Lung microvascular endothelial cell (primary cell): ENCODE results near the gene MED10. TPM values are rescaled to one million over a fixed set of nuclear protein-coding genes. Genes with fewer than 3 reads are reported as not detected.
A peak's percentile ranks its signal among the peaks of the same experiment; 100 is the strongest.
"Not testable (repeated sequence)": the region's sequence is repeated elsewhere in the genome, so short reads cannot be mapped to it uniquely, and the experiment has no call there.

Source experiments
- DNase-seq, 2 donors: peaks; one replicate each; pipeline versions ENCODE4 v3.0.0 to v3.0.0-alpha.2; 2010; ENCODE audit warnings: low read depth in 2 of 2
- total RNA-seq: library from RNA; depleted of rRNA; stranded (reverse); fragments of >200 nt; gene quantifications from 2 replicates; pipeline ENCODE4 v1.2.1, GENCODE V29; 2014

MED10 gene
- total RNA-seq, 1 donor from 2014 or later, result 12.1 TPM

- DNase-seq, result peak in 1 of 2 donors; percentile 35
These were observed 1.3 kb downstream of the MED10 start for GRCh38 chr5:6376974-6377520.

- DNase-seq, result peak; percentile 2 to 83
These were observed 5.1 kb downstream of the MED10 start for GRCh38 chr5:6373081-6373846.

GRCh38 chr5:6372251-6373080, 5.9 kb downstream of the MED10 start:
- peak; percentile 87 to 96 for DNase-seq

- DNase-seq, result no peak
These were observed 7.1 kb downstream of the MED10 start for GRCh38 chr5:6371079-6371810.

GRCh38 chr5:6370580-6370979, 7.8 kb downstream of the MED10 start:
- peak in 1 of 2 donors; percentile 11 for DNase-seq

DNA sequence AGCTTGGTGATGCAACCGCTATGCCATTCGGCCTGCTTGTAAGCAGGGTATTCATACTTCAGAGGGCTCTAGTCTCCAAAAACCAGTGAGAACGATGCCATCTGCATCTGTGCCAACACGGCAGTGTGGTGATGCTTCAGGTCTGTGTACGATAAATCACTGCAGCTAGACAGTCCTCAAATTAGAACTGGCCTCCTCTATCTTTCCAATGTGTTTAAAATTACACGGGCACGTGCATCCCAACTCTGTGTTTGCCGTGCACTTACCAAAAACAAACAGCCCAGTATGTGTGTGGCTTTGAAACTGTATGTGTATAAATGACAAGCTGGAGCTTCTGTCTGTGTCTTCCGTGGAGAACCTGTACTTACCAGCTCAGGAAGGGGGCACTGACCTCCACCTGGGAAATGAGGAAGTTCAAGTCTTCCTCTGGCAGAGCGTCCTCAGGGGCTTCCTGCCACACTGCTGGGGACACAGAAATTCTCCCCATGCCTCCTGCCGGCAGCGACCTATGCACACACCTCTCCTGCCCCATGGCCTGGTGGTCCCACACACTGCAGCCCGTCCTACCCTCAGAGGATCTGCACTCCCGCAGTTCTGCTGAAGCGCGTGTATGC, 12.3 kb downstream of the MED10 start:
- DNase-seq, result no peak

GRCh38 chr5:6365142-6365976, 13.0 kb downstream of the MED10 start:
- peak; percentile 46 to 77 for DNase-seq

DNA sequence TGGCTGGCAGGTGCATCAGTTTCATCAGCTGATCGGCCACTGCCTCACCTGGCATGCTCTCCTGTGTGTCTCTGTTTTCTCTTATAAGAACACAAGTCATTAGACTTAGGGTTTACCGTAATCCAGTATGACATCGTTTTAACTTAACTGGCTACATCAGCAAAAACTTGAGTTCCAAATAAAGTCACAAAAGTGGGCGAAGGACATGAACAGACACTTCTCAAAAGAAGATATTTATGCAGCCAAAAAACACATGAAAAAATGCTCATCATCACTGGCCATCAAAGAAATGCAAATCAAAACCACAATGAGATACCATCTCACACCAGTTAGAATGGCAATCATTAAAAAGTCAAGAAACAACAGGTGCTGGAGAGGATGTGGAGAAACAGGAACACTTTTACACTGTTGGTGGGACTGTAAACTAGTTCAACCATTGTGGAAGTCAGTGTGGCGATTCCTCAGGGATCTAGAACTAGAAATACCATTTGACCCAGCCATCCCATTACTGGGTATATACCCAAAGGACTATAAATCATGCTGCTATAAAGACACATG, 14.8 kb downstream of the MED10 start:
- not testable (repeated sequence) for DNase-seq

GRCh38 chr5:6362846-6363245, 15.5 kb downstream of the MED10 start:
- no peak for DNase-seq

DNA sequence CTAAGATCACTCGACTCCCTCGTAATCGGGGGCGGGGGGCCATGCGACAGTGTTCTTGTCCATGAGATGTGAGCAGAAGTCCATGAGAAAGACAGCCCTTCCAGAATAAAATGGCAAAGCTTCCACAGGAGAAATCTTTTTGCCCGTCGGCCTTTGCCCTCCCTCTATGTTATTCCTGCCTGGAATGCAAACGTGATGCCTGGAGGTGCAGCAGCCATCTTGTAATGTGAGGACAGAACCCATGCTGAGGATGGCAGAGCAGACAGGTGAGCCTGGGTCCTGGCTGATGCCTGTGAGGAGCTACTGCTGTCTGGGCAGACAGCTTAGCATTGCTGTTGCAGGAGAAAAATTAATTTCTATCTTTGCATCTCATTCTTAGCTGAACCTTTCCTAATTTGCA, 17.2 kb downstream of the MED10 start:
- no peak for DNase-seq

DNA sequence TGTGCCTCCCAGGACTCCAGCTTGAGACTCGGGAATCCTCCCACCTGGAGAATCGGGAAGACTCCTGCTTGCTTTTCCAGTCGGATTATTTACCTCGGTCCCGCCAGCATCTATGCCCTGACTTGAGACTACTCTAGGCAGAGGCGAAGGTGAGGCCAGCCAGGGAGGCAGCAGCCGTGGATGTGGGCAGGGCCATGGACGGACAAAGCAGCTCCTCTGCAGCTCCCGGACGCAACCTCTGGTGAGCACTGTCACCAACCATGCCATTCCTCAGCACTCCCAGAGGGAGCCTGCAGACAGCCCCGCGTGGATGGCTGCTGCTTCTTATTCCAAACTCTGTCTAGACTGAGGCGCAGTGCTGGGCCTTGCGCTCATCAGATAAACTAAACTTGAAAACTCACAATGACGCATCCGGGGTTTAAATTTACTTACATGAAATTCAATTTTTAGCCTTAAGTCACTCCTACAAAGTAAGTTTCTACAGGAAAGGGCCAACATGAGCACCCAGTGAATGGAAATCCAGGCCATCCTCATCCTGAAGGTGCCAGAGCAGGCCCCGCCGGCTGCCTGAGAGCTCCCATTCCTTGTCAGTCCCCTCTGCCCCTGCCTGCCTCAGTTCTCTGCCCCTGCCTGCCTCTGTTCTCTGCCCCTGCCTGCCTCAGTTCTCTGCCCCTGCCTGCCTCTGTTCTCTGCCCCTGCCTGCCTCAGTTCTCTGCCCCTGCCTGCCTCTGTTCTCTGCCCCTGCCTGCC, 17.8 kb downstream of the MED10 start:
- DNase-seq, result no peak

- DNase-seq, result no peak
These were observed 18.6 kb downstream of the MED10 start for GRCh38 chr5:6359555-6360322.

DNA sequence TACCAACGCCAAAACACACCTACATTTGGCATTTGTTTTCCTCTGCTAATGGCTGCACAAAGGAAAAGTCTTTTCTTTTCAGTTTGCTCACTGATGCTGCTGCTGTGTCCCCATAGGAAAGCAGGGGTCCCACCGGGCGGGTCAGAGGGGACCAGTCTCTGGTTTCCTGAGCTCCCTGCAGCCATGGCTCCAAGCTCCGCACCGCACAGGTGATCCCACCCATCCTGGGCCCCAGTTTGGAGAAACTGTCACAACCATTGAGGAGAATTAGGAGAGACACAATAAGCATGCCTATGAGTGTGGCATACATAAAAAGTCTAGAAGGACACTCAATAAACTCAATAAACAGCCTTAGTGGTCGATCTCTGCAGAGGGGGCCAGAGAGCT, 19.9 kb downstream of the MED10 start:
- DNase-seq, result no peak

DNA sequence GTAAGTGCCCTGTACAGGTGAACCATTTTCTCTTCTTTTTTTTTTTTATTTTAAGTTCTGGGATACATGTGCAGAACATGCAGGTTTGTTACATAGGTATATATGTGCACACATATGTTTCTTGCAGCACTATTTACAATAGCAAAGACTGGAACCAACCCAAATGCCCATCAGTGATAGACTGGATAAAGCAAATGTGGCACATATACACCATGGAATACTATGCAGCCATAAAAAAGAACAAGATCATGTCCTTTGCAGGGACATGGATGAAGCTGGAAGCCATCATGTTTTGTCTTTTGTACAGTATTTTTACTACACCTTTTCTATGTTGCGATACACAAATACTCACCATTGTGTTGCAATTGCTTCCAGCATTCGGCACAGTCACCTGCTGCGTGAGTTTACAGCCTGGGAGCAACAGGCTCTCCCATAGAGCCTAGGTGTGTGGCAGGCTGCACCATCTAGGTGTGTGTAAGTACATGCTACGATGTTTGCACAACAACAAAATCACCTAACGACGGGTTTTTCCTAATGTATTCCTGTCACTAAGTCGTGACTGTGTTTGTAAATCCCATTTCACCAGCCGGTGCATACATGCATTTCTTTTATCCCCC, 20.4 kb downstream of the MED10 start:
- DNase-seq, result not testable (repeated sequence)

GRCh38 chr5:6356578-6357164, 21.7 kb downstream of the MED10 start:
- DNase-seq, result no peak

DNA sequence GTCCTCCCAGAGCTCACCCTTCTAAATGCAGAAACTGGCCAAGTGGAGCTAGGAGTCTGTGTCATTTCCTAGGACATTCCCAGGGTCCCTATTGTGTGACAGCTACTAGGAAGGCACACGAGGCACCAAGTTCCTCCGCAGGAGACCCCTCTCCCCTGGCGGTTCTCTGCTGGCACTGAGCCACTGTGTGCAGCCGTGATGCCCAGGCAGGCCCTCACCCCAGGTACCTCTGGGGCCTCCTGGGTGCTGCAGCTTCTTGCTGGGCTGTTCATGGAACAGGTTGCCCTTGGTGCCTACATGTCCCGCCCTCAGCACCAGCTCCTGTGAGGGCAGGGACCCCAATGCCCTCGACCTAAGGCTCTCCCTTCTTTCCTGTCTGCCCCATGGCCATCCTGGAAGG, 23.1 kb downstream of the MED10 start:
- DNase-seq, result no peak

DNA sequence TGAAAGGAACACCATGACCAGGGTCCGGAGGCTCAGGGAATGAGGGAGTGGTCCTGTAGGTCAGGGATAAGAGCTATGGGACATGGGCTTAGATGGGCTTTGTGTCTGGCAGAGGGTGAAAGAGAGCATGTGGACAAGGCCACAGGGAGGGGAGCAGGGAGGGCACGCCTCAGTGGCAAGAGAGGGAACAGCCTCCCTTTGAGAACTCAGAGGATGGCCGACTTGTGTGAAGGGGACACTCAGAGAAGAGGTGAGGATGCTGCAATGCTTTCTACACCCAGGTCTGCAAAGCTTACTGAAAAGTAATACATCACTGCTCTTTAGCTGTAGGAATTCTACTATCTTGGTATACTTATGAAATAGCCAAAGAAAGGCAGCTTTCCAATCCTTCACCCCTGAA, 23.5 kb downstream of the MED10 start:
- no peak for DNase-seq
